NCI-H460 (cell line): ENCODE measurements around the gene PPHLN1. TPM values are rescaled to one million over a fixed set of nuclear protein-coding genes. Genes with fewer than 3 reads are reported as not detected.

Experiments used
- DNase-seq: peaks from one replicate; pipeline ENCODE4 v3.0.0-alpha.2; 2016; ENCODE audit warnings: low read depth; ENCODE audit errors: extremely low read depth
- polyA plus RNA-seq: library from polyadenylated mRNA; depleted of rRNA; stranded (reverse); fragments of >200 nt; gene quantifications from 2 replicates; pipeline ENCODE4 v1.2.3, GENCODE V29; 2014; cell fraction: nucleus; rRNA removed
- total RNA-seq: library from RNA; depleted of rRNA; stranded (reverse); fragments of >200 nt; shearing (Covaris generic); gene quantifications from 2 replicates; pipeline ENCODE4 v1.2.3, GENCODE V29; 2014; rRNA removed

Gene PPHLN1
- 54.7 and 78.2 TPM in 2 replicates for total RNA-seq
- 79.7 and 114 TPM in 2 replicates for polyA plus RNA-seq

GRCh38 chr12:42325653-42326474 lies at the start of gene PPHLN1, which contains the start of gene ZCRB1:
Gene PPHLN1 (plus strand): TSS chr12:42326167. CDS start chr12:42335903, 9,736 bp downstream.
Gene ZCRB1 (minus strand): TSS chr12:42326094. CDS start chr12:42324102, 1,992 bp downstream.
- DNase-seq: peak; percentile 69

GRCh38 chr12:42277396-42278127 lies 48.4 kb upstream of the PPHLN1 start:
- no peak for DNase-seq

GRCh38 chr12:42278128-42278510 lies 47.8 kb upstream of the PPHLN1 start:
- DNase-seq: no peak

- DNase-seq: no peak
These were observed 44.7 kb upstream of the PPHLN1 start for GRCh38 chr12:42281278-42281677.

- DNase-seq: no peak
These were observed 44.1 kb upstream of the PPHLN1 start for GRCh38 chr12:42281844-42282243.

- no peak for DNase-seq
These were observed 43.7 kb upstream of the PPHLN1 start for GRCh38 chr12:42282294-42282693.

GRCh38 chr12:42283739-42284138 lies 42.2 kb upstream of the PPHLN1 start:
- DNase-seq: no peak

- no peak for DNase-seq
These were observed 41.8 kb upstream of the PPHLN1 start for GRCh38 chr12:42284157-42284556.

- DNase-seq: no peak
These were observed 41.1 kb upstream of the PPHLN1 start for GRCh38 chr12:42284876-42285275.

- no peak for DNase-seq
These were observed 40.5 kb upstream of the PPHLN1 start for GRCh38 chr12:42285431-42285830.

GRCh38 chr12:42286741-42287140 lies 39.2 kb upstream of the PPHLN1 start:
- DNase-seq: no peak

- DNase-seq: no peak
These were observed 37.4 kb upstream of the PPHLN1 start for GRCh38 chr12:42288544-42288943.

GRCh38 chr12:42291680-42292079 lies 34.3 kb upstream of the PPHLN1 start:
- DNase-seq: no peak

- peak; percentile 15 for DNase-seq
These were observed 29.4 kb upstream of the PPHLN1 start for GRCh38 chr12:42296503-42297109.

- DNase-seq: no peak
These were observed 27.1 kb upstream of the PPHLN1 start for GRCh38 chr12:42298887-42299286.

GRCh38 chr12:42299392-42300308 lies 26.3 kb upstream of the PPHLN1 start:
- no peak for DNase-seq

GRCh38 chr12:42306297-42306696 lies 19.7 kb upstream of the PPHLN1 start:
- DNase-seq: no peak

- DNase-seq: no peak
These were observed 17.6 kb upstream of the PPHLN1 start for GRCh38 chr12:42308390-42308789.

- no peak for DNase-seq
These were observed 16.0 kb upstream of the PPHLN1 start for GRCh38 chr12:42309996-42310395.

- DNase-seq: no peak
These were observed 10.9 kb upstream of the PPHLN1 start for GRCh38 chr12:42315108-42315507.
